ENCODE results near the gene TXNRD3. TPM values are rescaled to one million over a fixed set of nuclear protein-coding genes. Genes with fewer than 3 reads are reported as not detected.

Gene TXNRD3
- polyA plus RNA-seq, 4 donors, result 19.7 to 23.0 (median 19.8) TPM

Other genes starting within 250 kb of the TXNRD3 start
- gene ZXDC, start 179.2 kb downstream of the TXNRD3 start, polyA plus RNA-seq (ENCODE audit: insufficient read length in 4 of 4), result 10 to 100 TPM; 26.4 to 42.6 (median 30.5) TPM
- gene UROC1, start 137.4 kb downstream of the TXNRD3 start, polyA plus RNA-seq (ENCODE audit: insufficient read length in 4 of 4), result under 1 TPM in 3 of 4 donors, not detected in 1; 0.13 to 0.22 (median 0.21) TPM
- gene CHST13, start 131.0 kb downstream of the TXNRD3 start, polyA plus RNA-seq (ENCODE audit: insufficient read length in 4 of 4), result 1 to 10 TPM in 3 of 4 donors, under 1 TPM in 1; 0.34 to 5.6 (median 2.8) TPM
- under 1 TPM in 2 of 4 donors, not detected in 2; 0.14 to 0.17 TPM for gene C3orf22, start 96.2 kb downstream of the TXNRD3 start, polyA plus RNA-seq (ENCODE audit: insufficient read length in 4 of 4)
- 10 to 100 TPM; 16.1 to 24.0 (median 18.6) TPM for gene CHCHD6, start 49.1 kb upstream of the TXNRD3 start, polyA plus RNA-seq (ENCODE audit: insufficient read length in 4 of 4)

Data from left renal pelvis (tissue), 4 donors.